ENCODE data around the gene SYCP1.
"Not testable (repeated sequence)": the region's sequence is repeated elsewhere in the genome, so short reads cannot be mapped to it uniquely, and the experiment has no call there.

The SYCP1 gene

DNA sequence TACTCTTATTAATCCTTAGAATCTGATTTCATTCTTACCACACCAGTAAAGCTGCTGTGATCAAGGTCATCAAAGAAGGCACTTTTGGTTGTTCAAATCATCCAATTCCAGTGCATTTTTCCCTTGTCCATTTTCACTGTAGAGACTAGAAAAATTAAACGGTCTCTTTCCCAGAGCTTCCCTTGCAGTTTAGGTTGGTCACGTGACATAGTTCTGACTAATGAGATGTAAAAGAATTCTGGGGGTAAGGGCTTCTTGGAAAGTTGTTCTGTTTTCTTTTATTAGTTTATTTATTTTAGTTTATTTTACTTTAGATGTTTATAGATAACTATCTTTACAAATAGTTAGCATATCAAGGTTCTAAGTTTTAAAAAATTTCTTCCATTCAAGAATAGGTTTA is 34.3 kb upstream of the SYCP1 start:
- H3K27ac ChIP-seq (ENCODE audit: extremely low read depth, low read depth, low read length), result no peak overlapping the region
- ChIA-PET POLR2A (no interaction called here), CTCF (no interaction called here)
- H3K36me3 ChIP-seq (ENCODE audit: control insufficient read depth in 2 of 2, insufficient read depth in 1 of 2, low read length in 2 of 2), result no peaks in the 10 kb centered on the region
- H3K9me3 ChIP-seq (ENCODE audit: control insufficient read depth, insufficient read depth, low read depth, low read length), result no peaks in the 10 kb centered on the region
- no peak overlapping the region for H3K4me3 ChIP-seq (ENCODE audit: low read depth, low read length)
- no peaks in the 10 kb centered on the region for H3K4me1 ChIP-seq (ENCODE audit: control insufficient read depth, insufficient read depth, low read length)
- TF ChIP-seq ZNF626 (tag by site-specific recombination; IDR thresholded peaks at IDR 0.05), result no peak
- TF ChIP-seq ZBTB21 (tag by site-specific recombination; IDR thresholded peaks at IDR 0.05), result no peak

DNA sequence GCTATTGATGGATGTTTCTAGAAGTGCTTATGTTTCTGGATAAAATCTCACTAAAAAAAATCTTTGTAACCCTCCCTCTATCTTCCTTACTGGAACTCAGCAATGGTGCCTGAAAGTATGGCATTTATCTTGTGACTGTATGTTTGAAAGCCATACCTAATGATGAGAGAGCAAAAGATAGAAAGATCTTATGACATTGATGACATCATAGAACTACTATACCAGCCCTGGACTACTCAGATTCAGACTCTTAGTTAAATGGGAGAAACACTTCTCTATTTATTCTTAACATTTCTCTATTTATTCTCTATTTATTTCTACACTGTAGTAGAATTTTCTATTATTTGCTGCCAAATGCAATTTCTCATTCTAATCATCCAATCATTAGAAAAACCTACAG is 32.7 kb upstream of the SYCP1 start:
- ChIA-PET CTCF (no interaction called here), POLR2A (no interaction called here)
- TF ChIP-seq, protein P1, sequence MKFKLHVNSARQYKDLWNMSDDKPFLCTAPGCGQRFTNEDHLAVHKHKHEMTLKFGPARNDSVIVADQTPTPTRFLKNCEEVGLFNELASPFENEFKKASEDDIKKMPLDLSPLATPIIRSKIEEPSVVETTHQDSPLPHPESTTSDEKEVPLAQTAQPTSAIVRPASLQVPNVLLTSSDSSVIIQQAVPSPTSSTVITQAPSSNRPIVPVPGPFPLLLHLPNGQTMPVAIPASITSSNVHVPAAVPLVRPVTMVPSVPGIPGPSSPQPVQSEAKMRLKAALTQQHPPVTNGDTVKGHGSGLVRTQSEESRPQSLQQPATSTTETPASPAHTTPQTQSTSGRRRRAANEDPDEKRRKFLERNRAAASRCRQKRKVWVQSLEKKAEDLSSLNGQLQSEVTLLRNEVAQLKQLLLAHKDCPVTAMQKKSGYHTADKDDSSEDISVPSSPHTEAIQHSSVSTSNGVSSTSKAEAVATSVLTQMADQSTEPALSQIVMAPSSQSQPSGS (tag by site-specific recombination; IDR thresholded peaks at IDR 0.05; ENCODE audit: low read depth), result 0 out of 2 replicates have a peak, but pooled peaks have one; percentile 16
- TF ChIP-seq, protein P2, sequence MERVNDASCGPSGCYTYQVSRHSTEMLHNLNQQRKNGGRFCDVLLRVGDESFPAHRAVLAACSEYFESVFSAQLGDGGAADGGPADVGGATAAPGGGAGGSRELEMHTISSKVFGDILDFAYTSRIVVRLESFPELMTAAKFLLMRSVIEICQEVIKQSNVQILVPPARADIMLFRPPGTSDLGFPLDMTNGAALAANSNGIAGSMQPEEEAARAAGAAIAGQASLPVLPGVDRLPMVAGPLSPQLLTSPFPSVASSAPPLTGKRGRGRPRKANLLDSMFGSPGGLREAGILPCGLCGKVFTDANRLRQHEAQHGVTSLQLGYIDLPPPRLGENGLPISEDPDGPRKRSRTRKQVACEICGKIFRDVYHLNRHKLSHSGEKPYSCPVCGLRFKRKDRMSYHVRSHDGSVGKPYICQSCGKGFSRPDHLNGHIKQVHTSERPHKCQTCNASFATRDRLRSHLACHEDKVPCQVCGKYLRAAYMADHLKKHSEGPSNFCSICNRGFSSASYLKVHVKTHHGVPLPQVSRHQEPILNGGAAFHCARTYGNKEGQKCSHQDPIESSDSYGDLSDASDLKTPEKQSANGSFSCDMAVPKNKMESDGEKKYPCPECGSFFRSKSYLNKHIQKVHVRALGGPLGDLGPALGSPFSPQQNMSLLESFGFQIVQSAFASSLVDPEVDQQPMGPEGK (tag by site-specific recombination; IDR thresholded peaks at IDR 0.05), result no peak

DNA sequence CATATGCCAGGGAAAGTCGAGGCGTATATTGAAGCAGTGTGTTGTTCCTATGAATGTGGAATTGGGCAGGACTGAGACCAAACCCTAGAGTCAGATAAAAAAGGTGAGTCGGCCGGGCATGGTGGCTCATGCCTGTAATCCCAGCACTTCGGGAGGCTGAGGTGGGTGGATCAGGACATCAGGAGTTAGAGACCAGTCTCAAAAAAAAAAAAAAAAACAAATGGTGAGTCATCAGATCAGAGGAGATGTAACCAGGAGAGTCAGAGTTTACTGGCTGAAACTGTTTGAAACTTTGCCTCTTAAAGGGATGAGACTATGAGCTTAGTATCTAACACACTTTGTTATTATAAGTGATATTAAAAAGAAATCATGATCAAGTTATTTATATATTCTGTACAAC is 26.4 kb upstream of the SYCP1 start:
- no peak for TF ChIP-seq YY1 (tag by site-specific recombination; IDR thresholded peaks at IDR 0.05)
- peak; percentile 47 for TF ChIP-seq ZNF335 (tag by site-specific recombination; conservative IDR thresholded peaks at IDR 0.05)
- H3K9me3 ChIP-seq (ENCODE audit: control insufficient read depth, insufficient read depth, low read depth, low read length), result no peaks in the 10 kb centered on the region; the same call in 1 of the 2 replicates
- no peak overlapping the region for H3K4me3 ChIP-seq (ENCODE audit: low read depth, low read length)
- 0 out of 2 replicates have a peak, but pooled peaks cover 3% of the 10 kb centered on the region for H3K4me1 ChIP-seq (ENCODE audit: control insufficient read depth, insufficient read depth, low read length)
- ChIA-PET CTCF (interaction anchor here (0.6 to 0.7 kb wide), 2 partner anchors 133 to 360 kb away, joined by 3 to 6 read pairs; partner anchors contain the start of gene AMPD1), POLR2A (interaction anchor here (0.7 kb wide), 1 partner anchor 161 kb away, joined by 3 read pairs; no protein-coding TSS in a partner anchor)
- no peak overlapping the region for H3K27ac ChIP-seq (ENCODE audit: extremely low read depth, low read depth, low read length)
- no peaks in the 10 kb centered on the region for H3K36me3 ChIP-seq (ENCODE audit: control insufficient read depth in 2 of 2, insufficient read depth in 1 of 2, low read length in 2 of 2)

More for the DNA sequence above, 32.7 kb upstream of the SYCP1 start:
- no peaks in the 10 kb centered on the region for H3K4me1 ChIP-seq (ENCODE audit: control insufficient read depth, insufficient read depth, low read length)
- H3K36me3 ChIP-seq (ENCODE audit: control insufficient read depth in 2 of 2, insufficient read depth in 1 of 2, low read length in 2 of 2), result no peaks in the 10 kb centered on the region
- H3K27ac ChIP-seq (ENCODE audit: extremely low read depth, low read depth, low read length), result no peak overlapping the region
- H3K9me3 ChIP-seq (ENCODE audit: control insufficient read depth, insufficient read depth, low read depth, low read length), result no peaks in the 10 kb centered on the region; the same call in 1 of the 2 replicates
- no peak overlapping the region for H3K4me3 ChIP-seq (ENCODE audit: low read depth, low read length)

DNA sequence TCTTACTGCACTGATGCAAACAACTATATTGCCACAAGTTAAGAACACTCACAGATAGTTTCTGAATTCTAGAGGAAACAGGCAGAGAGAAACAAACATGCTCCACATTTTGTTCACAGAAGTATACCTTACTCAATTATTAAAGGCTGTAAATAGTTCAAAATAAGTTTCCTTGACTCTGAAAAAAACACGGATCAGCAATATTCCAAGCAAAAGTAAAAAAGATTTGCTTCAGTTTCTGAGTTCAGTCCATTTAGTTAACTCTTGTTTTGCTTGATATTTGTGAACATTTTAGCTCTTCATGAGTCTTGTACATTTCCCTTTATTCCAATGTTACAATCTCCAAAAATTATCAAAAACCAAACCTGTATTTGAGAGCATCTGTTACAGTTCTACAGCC is 24.6 kb upstream of the SYCP1 start:
- H3K27ac ChIP-seq (ENCODE audit: extremely low read depth, low read depth, low read length); H3K36me3 ChIP-seq (ENCODE audit: control insufficient read depth in 2 of 2, insufficient read depth in 1 of 2, low read length in 2 of 2); H3K4me3 ChIP-seq (ENCODE audit: low read depth, low read length); H3K9me3 ChIP-seq (ENCODE audit: control insufficient read depth, insufficient read depth, low read depth, low read length); H3K4me1 ChIP-seq (ENCODE audit: control insufficient read depth, insufficient read depth, low read length); POLR2A ChIA-PET: not testable (repeated sequence)
- CTCF ChIA-PET, result interaction anchor here (0.6 to 1.2 kb wide), 2 partner anchors 18 to 313 kb away, joined by 3 read pairs; no protein-coding TSS in a partner anchor

DNA sequence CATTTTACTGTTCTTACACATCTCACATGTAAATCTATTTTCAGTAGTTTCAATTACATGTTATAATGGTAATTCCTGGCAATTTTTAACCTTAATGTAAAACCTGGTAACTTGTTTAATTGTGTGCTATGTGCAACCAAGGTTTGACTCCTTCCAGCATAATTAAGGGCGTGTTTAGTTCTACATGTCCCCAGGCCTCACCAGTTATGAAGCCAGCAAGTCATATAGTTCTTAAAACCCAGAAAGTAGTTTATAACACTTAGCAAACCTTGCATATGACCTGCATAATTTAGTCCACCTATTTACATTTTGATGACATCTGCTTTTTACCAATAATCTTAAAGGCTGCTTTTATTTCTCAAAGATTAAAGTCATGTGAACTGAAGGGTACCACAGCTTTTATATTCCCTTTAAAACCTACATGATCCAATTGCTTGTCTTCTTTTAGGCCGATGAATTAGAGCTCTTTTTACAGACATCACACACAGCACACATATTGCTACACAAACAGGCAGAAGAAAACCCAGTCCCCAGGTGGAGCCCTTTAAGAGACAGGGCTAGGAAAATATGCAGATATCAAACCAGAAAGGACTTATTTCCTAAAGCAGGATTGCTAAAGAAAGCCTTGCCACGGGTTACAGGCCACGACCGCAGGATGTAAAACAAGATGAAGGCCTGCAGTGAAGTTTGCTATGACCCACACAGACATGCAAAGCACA is 23.2 kb upstream of the SYCP1 start:
- TF ChIP-seq ZNF514 (tag by site-specific recombination; IDR thresholded peaks at IDR 0.05) (no peak), ZNF302 (tag by site-specific recombination; IDR thresholded peaks at IDR 0.05; ENCODE audit: low read depth) (no peak), ZNF785 (tag by site-specific recombination; IDR thresholded peaks at IDR 0.05) (no peak), RBAK (tag by site-specific recombination; IDR thresholded peaks at IDR 0.05) (no peak), ZNF266 (tag by site-specific recombination; IDR thresholded peaks at IDR 0.05; ENCODE audit: low read depth) (no peak), ZNF585B (tag by site-specific recombination; IDR thresholded peaks at IDR 0.05) (no peak), ZNF830 (tag by site-specific recombination; IDR thresholded peaks at IDR 0.05; ENCODE audit: low read depth) (no peak), ZNF174 (tag by site-specific recombination; IDR thresholded peaks at IDR 0.05) (no peak)
- TF ChIP-seq, protein P3, sequence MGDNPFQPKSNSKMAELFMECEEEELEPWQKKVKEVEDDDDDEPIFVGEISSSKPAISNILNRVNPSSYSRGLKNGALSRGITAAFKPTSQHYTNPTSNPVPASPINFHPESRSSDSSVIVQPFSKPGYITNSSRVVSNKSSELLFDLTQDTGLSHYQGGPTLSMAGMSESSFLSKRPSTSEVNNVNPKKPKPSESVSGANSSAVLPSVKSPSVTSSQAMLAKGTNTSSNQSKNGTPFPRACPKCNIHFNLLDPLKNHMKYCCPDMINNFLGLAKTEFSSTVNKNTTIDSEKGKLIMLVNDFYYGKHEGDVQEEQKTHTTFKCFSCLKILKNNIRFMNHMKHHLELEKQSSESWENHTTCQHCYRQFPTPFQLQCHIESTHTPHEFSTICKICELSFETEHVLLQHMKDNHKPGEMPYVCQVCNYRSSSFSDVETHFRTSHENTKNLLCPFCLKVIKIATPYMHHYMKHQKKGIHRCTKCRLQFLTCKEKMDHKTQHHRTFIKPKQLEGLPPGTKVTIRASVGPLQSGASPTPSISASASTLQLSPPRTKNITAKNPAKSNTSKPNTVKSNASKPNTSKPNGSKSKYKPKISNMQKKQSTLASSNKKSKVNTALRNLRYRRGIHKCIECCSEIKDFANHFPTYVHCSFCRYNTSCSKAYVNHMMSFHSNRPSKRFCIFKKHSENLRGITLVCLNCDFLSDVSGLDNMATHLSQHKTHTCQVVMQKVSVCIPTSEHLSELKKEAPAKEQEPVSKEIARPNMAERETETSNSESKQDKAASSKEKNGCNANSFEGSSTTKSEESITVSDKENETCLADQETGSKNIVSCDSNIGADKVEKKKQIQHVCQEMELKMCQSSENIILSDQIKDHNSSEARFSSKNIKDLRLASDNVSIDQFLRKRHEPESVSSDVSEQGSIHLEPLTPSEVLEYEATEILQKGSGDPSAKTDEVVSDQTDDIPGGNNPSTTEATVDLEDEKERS (tag by site-specific recombination; IDR thresholded peaks at IDR 0.05), result no peak
- Histone ChIP-seq H3K9me3 (ENCODE audit: control insufficient read depth, insufficient read depth, low read depth, low read length) (no peaks in the 10 kb centered on the region), H3K4me1 (ENCODE audit: control insufficient read depth, insufficient read depth, low read length) (0 out of 2 replicates have a peak, but pooled peaks cover 3% of the 10 kb centered on the region), H3K27ac (ENCODE audit: extremely low read depth, low read depth, low read length) (no peak overlapping the region), H3K36me3 (ENCODE audit: control insufficient read depth in 2 of 2, insufficient read depth in 1 of 2, low read length in 2 of 2) (no peaks in the 10 kb centered on the region), H3K4me3 (ENCODE audit: low read depth, low read length) (no peak overlapping the region)
- CTCF ChIA-PET, result interaction anchor here (0.7 kb wide), 1 partner anchor 25 kb away, joined by 3 read pairs; no protein-coding TSS in a partner anchor
- POLR2A ChIA-PET, result no interaction called here
